NCI-H146 treated with DMSO at 0.1 percent for 48 hours (cell line): ENCODE measurements around the gene TNFRSF18.

ENCODE experiments used
- DNase-seq: peaks from one replicate; lab custom pipeline; 2025; ENCODE audit not compliant: unreplicated experiment; lab: John Stamatoyannopoulos, UW

The TNFRSF18 gene

GRCh38 chr1:1228596-1229321, 22.4 kb upstream of the TNFRSF18 start:
- DNase-seq, result no peak

GRCh38 chr1:1228187-1228586, 21.8 kb upstream of the TNFRSF18 start:
- no peak for DNase-seq

- no peak for DNase-seq
Measured at GRCh38 chr1:1227386-1227785, 21.0 kb upstream of the TNFRSF18 start.

GRCh38 chr1:1226566-1227362, 20.4 kb upstream of the TNFRSF18 start:
- DNase-seq, result no peak

- no peak for DNase-seq
Measured at GRCh38 chr1:1225913-1226312, 19.5 kb upstream of the TNFRSF18 start.

GRCh38 chr1:1225238-1225845, 18.9 kb upstream of the TNFRSF18 start:
- no peak for DNase-seq

GRCh38 chr1:1223891-1224290, 17.5 kb upstream of the TNFRSF18 start:
- DNase-seq, result no peak

- no peak for DNase-seq
Measured at GRCh38 chr1:1223321-1223720, 16.9 kb upstream of the TNFRSF18 start.

GRCh38 chr1:1222575-1223225, 16.3 kb upstream of the TNFRSF18 start:
- no peak for DNase-seq

GRCh38 chr1:1221887-1222574, 15.6 kb upstream of the TNFRSF18 start:
- DNase-seq, result no peak

- no peak for DNase-seq
Measured at GRCh38 chr1:1220197-1220596, 13.8 kb upstream of the TNFRSF18 start.

- DNase-seq, result no peak
Measured at GRCh38 chr1:1219341-1219740, 12.9 kb upstream of the TNFRSF18 start.

GRCh38 chr1:1218524-1219200, 12.3 kb upstream of the TNFRSF18 start:
- no peak for DNase-seq

GRCh38 chr1:1217621-1218523, 11.5 kb upstream of the TNFRSF18 start:
- no peak for DNase-seq

GRCh38 chr1:1216770-1217620, 10.6 kb upstream of the TNFRSF18 start:
- no peak for DNase-seq

- DNase-seq, result no peak
Measured at GRCh38 chr1:1215881-1216605, 9.7 kb upstream of the TNFRSF18 start.

- no peak for DNase-seq
Measured at GRCh38 chr1:1215080-1215676, 8.8 kb upstream of the TNFRSF18 start.
